Stimulated activated CD4-positive, alpha-beta T cell treated with anti-CD3 and anti-CD28 coated beads, Interleukin-15, amount 100 ng/mL, for 24 hours (primary cell): Measurements from ENCODE around the gene PCSK5.

Experiments used
- DNase-seq: peaks from one replicate; pipeline ENCODE4 v3.0.0-alpha.2; 2020

Gene PCSK5

GRCh38 chr9:76203373-76203772 lies 312.9 kb downstream of the PCSK5 start:
- no peak for DNase-seq

- DNase-seq = no peak
Observed at GRCh38 chr9:76206821-76207220, 316.3 kb downstream of the PCSK5 start.

GRCh38 chr9:76213751-76214150 lies 323.3 kb downstream of the PCSK5 start:
- DNase-seq = no peak

GRCh38 chr9:76215066-76215465 lies 324.6 kb downstream of the PCSK5 start:
- no peak for DNase-seq

- DNase-seq = no peak
Observed at GRCh38 chr9:76216161-76216649, 325.7 kb downstream of the PCSK5 start.

- no peak for DNase-seq
Observed at GRCh38 chr9:76218117-76218885, 327.8 kb downstream of the PCSK5 start.

- no peak for DNase-seq
Observed at GRCh38 chr9:76218886-76219445, 328.5 kb downstream of the PCSK5 start.

- no peak for DNase-seq
Observed at GRCh38 chr9:76219560-76220151, 329.2 kb downstream of the PCSK5 start.

GRCh38 chr9:76221423-76221822 lies 330.9 kb downstream of the PCSK5 start:
- no peak for DNase-seq

- no peak for DNase-seq
Observed at GRCh38 chr9:76223749-76224340, 333.4 kb downstream of the PCSK5 start.

- no peak for DNase-seq
Observed at GRCh38 chr9:76227156-76227555, 336.7 kb downstream of the PCSK5 start.

- no peak for DNase-seq
Observed at GRCh38 chr9:76231001-76231400, 340.5 kb downstream of the PCSK5 start.

GRCh38 chr9:76232861-76233489 lies 342.5 kb downstream of the PCSK5 start:
- DNase-seq = no peak

- no peak for DNase-seq
Observed at GRCh38 chr9:76240578-76240977, 350.1 kb downstream of the PCSK5 start.

- DNase-seq = no peak
Observed at GRCh38 chr9:76245518-76245917, 355.0 kb downstream of the PCSK5 start.

- DNase-seq = no peak
Observed at GRCh38 chr9:76246680-76247079, 356.2 kb downstream of the PCSK5 start.

- DNase-seq = no peak
Observed at GRCh38 chr9:76247426-76247825, 357.0 kb downstream of the PCSK5 start.

GRCh38 chr9:76249309-76249708 lies 358.8 kb downstream of the PCSK5 start:
- DNase-seq = no peak

- no peak for DNase-seq
Observed at GRCh38 chr9:76255781-76256455, 365.4 kb downstream of the PCSK5 start.

- no peak for DNase-seq
Observed at GRCh38 chr9:76257311-76257710, 366.8 kb downstream of the PCSK5 start.

- DNase-seq = no peak
Observed at GRCh38 chr9:76266649-76267283, 376.3 kb downstream of the PCSK5 start.

- no peak for DNase-seq
Observed at GRCh38 chr9:76267284-76267652, 376.8 kb downstream of the PCSK5 start.
